HL-60 (cell line): ENCODE data around the gene RPS3.

ENCODE experiments used
- DNase-seq, 2 experiments: peaks; one replicate each; pipeline ENCODE4 v3.0.0-alpha.2; 2010 to 2020; ENCODE audit warnings: low read depth in 1 of 2, low spot score in 1 of 2
- H3K27ac ChIP-seq: fragments of 250-450 bp; sonication (Bioruptor Pico); replicated peaks from 2 replicates; pipeline ENCODE4 v1.5.1; 2020; ENCODE audit warnings: mild to moderate bottlenecking, moderate library complexity
- H3K27me3 ChIP-seq: fragments of 250-450 bp; sonication (Bioruptor Pico); 2 replicates; pipeline ENCODE4 v1.5.1; 2021; ENCODE audit warnings: mild to moderate bottlenecking, moderate library complexity; ENCODE audit not compliant: insufficient read depth, poor library complexity, severe bottlenecking
- H3K4me3 ChIP-seq: replicated peaks from 2 replicates; pipeline ENCODE4 v1.5.1; 2011; ENCODE audit warnings: mild to moderate bottlenecking, control low read depth, low read length; ENCODE audit not compliant: insufficient read depth
- GABPA ChIP-seq: IDR thresholded peaks from 2 replicates; pipeline ENCODE4 v1.6.1; 2012; ENCODE audit warnings: low read depth
- POLR2AphosphoS5 ChIP-seq: IDR thresholded peaks from 2 replicates; pipeline ENCODE4 v1.6.1; 2012; ENCODE audit warnings: low read depth
- SPI1 ChIP-seq: IDR thresholded peaks from 2 replicates; pipeline ENCODE4 v1.6.1; 2012; ENCODE audit warnings: low read depth, mild to moderate bottlenecking, borderline replicate concordance
- TF ChIP-seq, protein P1 (sequence below): IDR thresholded peaks from one replicate; pipeline ENCODE4 v1.5.1; 2011; ENCODE audit warnings: low read length, control low read depth, inconsistent platforms; ENCODE audit not compliant: insufficient read depth
- TF ChIP-seq, protein P2 (sequence below): IDR thresholded peaks from 2 replicates; pipeline ENCODE4 v1.6.1; 2012; ENCODE audit warnings: low read depth; ENCODE audit not compliant: insufficient replicate concordance

RPS3 gene

GRCh38 chr11:75449271-75449670 lies 50.0 kb downstream of the RPS3 start:
- Histone ChIP-seq H3K27me3 (no peaks in the 10 kb centered on the region), H3K4me3 (no peak overlapping the region), H3K27ac (no peak overlapping the region)
- no peak for DNase-seq
- no peak for TF ChIP-seq POLR2AphosphoS5
- no peak for TF ChIP-seq SPI1
- no peak for TF ChIP-seq GABPA
- TF ChIP-seq, protein P1, sequence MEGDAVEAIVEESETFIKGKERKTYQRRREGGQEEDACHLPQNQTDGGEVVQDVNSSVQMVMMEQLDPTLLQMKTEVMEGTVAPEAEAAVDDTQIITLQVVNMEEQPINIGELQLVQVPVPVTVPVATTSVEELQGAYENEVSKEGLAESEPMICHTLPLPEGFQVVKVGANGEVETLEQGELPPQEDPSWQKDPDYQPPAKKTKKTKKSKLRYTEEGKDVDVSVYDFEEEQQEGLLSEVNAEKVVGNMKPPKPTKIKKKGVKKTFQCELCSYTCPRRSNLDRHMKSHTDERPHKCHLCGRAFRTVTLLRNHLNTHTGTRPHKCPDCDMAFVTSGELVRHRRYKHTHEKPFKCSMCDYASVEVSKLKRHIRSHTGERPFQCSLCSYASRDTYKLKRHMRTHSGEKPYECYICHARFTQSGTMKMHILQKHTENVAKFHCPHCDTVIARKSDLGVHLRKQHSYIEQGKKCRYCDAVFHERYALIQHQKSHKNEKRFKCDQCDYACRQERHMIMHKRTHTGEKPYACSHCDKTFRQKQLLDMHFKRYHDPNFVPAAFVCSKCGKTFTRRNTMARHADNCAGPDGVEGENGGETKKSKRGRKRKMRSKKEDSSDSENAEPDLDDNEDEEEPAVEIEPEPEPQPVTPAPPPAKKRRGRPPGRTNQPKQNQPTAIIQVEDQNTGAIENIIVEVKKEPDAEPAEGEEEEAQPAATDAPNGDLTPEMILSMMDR = no peak
- TF ChIP-seq, protein P2, sequence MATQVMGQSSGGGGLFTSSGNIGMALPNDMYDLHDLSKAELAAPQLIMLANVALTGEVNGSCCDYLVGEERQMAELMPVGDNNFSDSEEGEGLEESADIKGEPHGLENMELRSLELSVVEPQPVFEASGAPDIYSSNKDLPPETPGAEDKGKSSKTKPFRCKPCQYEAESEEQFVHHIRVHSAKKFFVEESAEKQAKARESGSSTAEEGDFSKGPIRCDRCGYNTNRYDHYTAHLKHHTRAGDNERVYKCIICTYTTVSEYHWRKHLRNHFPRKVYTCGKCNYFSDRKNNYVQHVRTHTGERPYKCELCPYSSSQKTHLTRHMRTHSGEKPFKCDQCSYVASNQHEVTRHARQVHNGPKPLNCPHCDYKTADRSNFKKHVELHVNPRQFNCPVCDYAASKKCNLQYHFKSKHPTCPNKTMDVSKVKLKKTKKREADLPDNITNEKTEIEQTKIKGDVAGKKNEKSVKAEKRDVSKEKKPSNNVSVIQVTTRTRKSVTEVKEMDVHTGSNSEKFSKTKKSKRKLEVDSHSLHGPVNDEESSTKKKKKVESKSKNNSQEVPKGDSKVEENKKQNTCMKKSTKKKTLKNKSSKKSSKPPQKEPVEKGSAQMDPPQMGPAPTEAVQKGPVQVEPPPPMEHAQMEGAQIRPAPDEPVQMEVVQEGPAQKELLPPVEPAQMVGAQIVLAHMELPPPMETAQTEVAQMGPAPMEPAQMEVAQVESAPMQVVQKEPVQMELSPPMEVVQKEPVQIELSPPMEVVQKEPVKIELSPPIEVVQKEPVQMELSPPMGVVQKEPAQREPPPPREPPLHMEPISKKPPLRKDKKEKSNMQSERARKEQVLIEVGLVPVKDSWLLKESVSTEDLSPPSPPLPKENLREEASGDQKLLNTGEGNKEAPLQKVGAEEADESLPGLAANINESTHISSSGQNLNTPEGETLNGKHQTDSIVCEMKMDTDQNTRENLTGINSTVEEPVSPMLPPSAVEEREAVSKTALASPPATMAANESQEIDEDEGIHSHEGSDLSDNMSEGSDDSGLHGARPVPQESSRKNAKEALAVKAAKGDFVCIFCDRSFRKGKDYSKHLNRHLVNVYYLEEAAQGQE = no peak

DNA sequence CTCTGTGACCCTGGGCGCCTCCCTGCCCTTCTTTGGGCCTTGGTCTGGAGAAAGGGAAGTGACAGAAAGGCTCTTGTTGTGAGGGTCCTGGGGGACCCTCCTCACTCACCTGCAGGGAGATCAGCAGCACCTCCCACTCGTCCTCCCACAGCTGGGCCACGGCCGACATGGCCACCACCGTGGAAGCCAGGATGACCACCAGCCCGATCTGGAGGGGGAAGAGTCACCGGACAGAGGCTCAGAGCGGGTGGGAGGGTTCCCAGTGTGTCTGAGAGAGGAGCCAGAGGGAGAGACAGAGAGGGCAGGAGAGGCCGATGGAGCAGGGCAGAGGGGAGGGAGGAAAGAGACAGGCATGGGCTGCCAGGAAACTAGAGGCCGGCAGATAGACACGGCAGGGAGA lies 50.5 kb downstream of the RPS3 start:
- no peak for DNase-seq
- Histone ChIP-seq H3K27ac (no peak overlapping the region), H3K27me3 (no peaks in the 10 kb centered on the region), H3K4me3 (no peak overlapping the region)
- TF ChIP-seq, protein P2 = no peak
- no peak for TF ChIP-seq SPI1
- no peak for TF ChIP-seq GABPA
- TF ChIP-seq, protein P1 = no peak
- TF ChIP-seq POLR2AphosphoS5 = no peak

DNA sequence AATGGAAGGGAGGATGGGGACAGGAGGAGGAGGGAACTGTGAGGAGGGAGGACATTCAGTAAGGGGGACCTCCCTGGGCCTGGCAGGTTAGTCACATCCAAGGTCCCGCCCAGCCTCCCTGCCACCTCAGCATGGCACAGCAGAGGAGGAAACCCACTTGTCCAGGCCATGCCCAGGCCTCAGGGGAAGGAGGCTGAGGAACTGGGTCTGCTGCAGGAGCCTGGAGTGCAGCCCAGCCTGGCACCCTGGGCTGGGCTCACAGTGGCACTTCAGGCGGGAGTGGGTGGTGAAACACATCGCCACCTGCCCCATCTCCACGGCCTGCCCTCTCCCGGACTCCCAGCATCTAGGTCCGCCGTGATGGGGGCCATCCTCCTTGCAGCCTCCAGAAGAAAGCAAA lies 50.9 kb downstream of the RPS3 start:
- Histone ChIP-seq H3K4me3 (no peak overlapping the region), H3K27ac (no peak overlapping the region), H3K27me3 (no peaks in the 10 kb centered on the region)
- TF ChIP-seq, protein P1 = no peak
- TF ChIP-seq SPI1 (no peak), GABPA (no peak), POLR2AphosphoS5 (no peak)
- TF ChIP-seq, protein P2 = no peak
- DNase-seq = no peak
